Measurements from ENCODE around the gene CD28.
A peak's percentile ranks its signal among the peaks of the same experiment; 100 is the strongest.
"Not testable (repeated sequence)": the region's sequence is repeated elsewhere in the genome, so short reads cannot be mapped to it uniquely, and the experiment has no call there.

CD28 gene

GRCh38 chr2:203784710-203785270, 78.4 kb downstream of the CD28 start:
- not testable (repeated sequence) for DNase-seq (ENCODE audit: low spot score)

DNA sequence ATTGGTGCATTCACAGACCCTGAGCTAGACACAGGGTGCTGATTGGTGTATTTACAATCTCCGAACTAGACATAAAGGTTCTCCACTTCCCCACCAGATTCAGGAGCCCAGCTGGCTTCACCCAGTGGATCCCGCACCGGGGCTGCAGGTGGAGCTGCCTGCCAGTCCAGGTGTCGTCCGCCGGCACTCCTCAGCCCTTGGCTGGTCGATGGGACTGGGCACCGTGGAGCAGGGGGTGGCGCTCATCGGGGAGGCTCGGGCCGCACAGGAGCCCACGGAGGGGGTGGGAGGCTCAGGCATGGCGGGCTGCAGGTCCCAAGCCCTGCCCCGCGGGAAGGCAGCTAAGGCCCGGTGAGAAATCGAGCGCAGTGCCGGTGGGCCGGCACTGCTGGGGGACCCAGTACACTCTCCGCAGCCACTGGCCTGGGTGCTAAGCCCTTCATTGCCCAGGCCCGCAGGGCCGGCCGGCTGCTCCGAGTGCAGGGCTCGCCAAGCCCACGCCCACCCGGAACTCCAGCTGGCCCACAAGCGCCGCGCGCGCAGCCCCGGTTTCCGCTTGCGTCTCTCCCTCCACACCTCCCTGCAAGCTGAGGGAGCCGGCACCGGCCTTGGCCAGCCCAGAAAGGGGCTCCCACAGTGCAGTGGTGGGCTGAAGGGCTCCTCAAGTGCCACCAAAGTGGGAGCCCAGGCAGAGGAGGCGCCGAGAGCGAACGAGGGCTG, 79.1 kb downstream of the CD28 start:
- not testable (repeated sequence) for DNase-seq (ENCODE audit: low spot score)

- DNase-seq (ENCODE audit: low spot score): peak; percentile 68
Observed at GRCh38 chr2:203786549-203787351, 80.3 kb downstream of the CD28 start.

- DNase-seq (ENCODE audit: low spot score): peak; percentile 49
Observed at GRCh38 chr2:203787979-203788378, 81.5 kb downstream of the CD28 start.
